HG03159 (cell line): ENCODE measurements around the gene SND1.
"Not testable (repeated sequence)": the region's sequence is repeated elsewhere in the genome, so short reads cannot be mapped to it uniquely, and the experiment has no call there.

Experiments used
- ATAC-seq: cut with Tn5 transposase; IDR thresholded peaks from one replicate; pipeline ENCODE4 v1.9.1; 2021; ENCODE audit warnings: mild to moderate bottlenecking, moderate library complexity; ENCODE audit not compliant: unreplicated experiment

Gene SND1

DNA sequence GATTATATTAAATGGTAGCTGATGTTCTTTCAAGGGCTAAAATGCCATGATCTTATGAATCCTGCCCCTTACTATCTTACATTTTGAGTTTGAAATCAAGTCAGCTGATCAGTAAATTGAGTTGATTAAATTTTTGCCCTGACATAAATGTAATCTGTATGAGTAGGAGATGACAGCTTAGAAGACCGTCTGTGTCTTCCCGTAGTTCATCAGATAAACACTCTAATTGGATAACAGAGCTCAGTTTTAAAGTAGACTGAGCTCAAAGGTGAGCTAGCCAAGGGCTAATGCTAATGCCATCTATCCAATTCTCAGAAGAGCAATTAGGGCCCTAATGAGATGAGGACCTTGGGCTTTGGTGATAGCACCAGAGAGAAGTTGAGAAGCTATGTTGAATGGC is 296.3 kb downstream of the SND1 start:
- ATAC-seq = no peak

GRCh38 chr7:127948930-127949329 is 296.9 kb downstream of the SND1 start:
- no peak for ATAC-seq

- ATAC-seq = no peak
These were observed 297.8 kb downstream of the SND1 start for GRCh38 chr7:127949769-127950222.

DNA sequence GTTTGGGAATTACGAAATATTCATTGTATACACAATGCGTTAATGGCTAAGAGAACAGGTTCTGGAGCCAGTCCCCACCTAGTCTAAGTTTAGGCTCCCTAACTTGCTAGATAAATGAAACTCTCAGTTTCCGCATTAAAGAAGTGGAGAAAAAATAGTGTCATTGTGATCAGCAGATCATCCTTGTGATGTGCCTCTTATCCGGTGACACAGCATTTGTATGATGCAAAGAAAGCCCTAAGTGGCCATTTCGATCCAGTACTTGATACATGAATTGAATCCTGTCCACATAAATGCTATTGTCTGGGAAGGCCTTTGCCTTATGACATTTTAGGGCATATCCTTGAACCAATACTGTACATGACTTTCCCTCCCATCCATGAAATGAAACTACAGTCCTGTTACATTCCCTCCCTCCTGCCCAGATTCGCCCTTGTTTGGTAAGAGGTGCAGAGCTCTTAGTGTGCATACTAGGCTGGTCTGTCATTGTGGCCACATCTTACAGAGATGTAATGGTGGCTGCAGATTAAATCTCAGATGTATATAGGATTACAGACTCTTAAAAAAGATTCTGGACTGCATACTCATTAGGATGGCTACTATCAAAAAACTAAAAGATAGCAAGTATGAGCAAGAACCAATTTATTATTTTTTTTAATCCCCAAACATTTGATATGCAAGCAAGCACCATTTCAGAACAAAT is 298.4 kb downstream of the SND1 start:
- no peak for ATAC-seq

GRCh38 chr7:127953423-127954356 is 301.7 kb downstream of the SND1 start:
- ATAC-seq = no peak

GRCh38 chr7:127954357-127954748 is 302.4 kb downstream of the SND1 start:
- no peak for ATAC-seq

DNA sequence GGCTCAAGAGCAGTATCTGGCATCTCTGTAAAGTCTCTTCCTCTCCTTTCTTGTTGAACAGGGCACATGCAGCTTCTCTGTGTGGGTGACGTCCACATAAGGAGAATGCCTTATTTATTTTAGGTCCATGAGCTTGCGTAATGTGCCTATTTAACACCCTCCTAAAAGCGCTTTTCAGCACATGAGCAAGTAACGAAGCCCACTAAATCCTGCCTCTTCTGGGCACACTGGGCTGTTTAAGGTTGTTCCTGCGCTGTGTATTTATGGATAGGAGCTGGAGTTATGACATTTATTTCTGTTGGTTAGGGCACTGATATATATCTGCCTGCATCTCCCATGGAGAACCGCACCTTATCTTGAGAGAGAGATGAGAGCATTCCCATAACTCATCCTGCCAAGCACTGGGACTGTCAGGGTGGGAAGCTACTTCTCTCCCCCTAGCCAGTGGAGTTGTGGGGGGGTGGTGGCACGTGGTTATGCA is 303.1 kb downstream of the SND1 start:
- no peak for ATAC-seq

- ATAC-seq = no peak
These were observed 305.9 kb downstream of the SND1 start for GRCh38 chr7:127957886-127958285.

DNA sequence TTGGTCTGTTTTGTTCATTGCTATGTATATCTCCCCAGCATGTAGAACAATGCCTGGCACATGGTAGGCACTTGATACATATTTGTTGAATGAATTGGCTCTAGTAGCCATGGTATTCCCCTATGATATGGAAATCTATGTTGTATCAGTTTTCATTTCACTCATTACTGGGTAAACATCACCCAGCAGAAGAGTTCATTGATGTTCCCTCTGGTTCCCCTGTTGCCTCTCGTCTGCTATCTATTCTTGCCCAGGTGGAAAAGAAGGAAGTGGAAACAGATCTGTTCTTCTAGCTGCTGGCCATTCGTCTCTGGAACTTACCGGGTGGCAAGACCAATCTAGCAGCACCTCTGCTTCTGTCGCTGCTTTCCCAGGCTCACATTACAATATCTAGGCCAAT is 307.8 kb downstream of the SND1 start:
- ATAC-seq = peak; percentile 45

GRCh38 chr7:127961786-127962453 is 309.9 kb downstream of the SND1 start:
- ATAC-seq = no peak

DNA sequence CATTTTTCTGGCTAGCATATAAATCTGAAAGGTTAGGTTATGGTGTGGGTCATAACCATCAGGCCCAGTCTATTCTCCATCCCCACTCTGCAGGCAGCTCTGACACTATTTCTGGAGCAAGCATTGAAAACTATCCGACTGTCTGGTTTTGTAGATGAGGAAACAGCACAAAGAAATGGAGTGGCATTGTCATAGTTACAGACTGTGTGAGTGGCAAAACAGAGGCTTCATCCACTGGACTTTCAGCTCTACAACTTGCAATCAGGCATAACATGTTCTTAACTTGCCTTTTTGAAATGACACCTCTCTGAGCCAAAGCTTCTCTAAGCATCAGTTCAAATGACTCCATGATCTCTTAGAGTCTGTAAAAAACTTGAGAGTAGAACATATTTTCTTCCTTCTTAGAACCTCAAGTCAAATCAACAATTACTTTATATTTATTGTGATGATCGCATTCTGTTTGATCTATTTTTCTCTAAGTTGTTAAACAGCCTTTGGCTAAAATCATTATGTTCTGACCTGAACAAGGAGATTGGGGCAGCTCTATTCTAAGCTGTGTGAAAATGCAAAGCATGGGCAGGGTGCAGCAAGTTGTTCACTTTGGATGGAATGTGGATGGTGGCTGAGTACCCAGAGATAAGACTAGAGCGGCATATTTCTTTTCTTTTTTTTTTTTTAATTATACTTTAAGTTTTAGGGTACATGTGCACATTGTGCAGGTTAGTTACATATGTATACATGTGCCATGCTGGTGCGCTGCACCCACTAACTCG is 310.8 kb downstream of the SND1 start:
- ATAC-seq = no peak

- not testable (repeated sequence) for ATAC-seq
These were observed 311.9 kb downstream of the SND1 start for GRCh38 chr7:127963850-127964249.

DNA sequence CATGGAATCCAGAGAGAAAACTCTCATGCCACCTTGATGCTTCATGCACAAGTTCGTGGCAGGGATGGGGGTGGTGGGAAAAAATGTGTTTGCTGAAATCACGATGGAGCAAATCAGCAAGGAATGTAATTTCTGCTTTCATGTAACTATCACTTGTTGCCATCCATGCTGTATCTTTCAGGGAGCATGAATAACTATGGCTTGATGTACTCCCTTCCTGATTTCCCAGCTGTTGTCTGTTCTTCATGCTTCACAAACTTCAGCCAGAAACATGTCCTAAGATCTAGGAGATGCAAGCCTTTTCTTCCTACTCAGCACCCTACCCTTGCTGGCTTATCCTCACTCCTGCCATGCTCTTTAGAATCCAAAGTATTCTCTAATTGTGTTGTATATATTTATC is 315.3 kb downstream of the SND1 start:
- ATAC-seq = no peak

DNA sequence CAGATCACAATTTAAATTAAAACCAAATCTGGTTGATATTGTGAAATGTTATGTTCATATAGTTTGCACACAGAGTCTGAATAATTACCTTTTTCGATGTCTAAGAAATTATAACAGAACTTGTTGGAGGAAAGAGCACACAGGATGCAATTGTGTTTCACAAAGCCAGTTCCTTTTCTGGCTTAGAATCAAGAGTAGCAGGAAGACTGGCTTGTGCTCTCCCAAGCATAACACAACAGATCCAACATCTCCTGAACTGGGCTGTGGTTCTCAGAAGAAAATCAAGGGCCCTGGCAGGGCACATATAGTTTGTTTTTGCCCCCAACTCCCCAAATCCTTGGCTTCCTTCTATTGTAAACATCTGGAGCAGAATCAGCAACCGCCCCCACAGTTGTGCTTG is 316.6 kb downstream of the SND1 start:
- ATAC-seq = no peak

DNA sequence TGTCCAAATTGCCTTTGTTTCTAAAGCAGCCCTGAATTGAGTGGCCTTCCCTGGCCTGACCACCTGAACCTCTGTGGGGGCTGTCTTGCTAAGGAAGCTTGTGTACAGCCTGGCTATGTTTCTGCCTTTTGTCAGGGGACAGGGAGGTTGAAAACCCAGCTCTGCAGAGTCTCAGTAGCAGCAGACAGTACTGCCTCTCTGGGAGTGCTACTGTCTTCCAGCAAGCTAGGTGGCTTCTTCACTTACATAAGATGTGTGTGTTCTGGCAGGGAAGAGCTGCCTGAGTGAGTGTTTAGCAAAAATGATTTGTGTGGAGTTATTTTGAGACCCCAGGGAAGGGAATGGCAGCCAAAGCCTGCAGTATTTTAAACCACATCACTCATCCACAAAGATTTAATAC is 321.8 kb downstream of the SND1 start:
- ATAC-seq = no peak

DNA sequence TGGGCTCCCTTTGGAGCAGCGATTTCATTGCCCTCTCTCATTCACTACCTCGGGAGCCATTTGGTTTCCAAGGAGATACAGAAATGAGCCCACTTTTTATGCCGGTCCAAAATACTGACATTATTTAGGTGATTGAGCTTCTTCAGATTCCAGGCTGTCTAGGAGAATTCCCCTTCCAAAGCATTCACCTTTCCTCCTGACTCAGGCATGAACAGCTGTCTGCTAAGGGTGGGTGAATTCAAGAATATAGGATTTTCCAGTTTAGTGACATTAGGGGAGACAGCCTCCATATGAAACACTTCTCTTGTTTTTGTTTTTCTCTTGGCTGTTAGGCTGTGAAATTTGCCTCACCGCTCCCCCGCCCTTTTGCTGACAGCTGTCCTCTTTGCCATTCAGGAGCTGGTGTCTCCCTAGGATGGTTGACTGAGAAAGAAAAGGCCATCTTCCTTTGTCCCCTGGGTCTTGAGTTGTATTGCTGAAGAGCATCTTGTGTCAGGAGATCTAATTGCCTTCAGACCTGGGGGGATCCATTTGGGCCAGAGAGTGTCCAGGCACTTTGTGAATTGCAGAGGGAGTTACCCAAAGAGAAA is 322.5 kb downstream of the SND1 start:
- ATAC-seq = no peak

GRCh38 chr7:127976056-127976737 is 324.2 kb downstream of the SND1 start:
- ATAC-seq = no peak

GRCh38 chr7:127976738-127977120 is 324.7 kb downstream of the SND1 start:
- no peak for ATAC-seq

- ATAC-seq = no peak
These were observed 326.4 kb downstream of the SND1 start for GRCh38 chr7:127978421-127978820.
